SK-N-SH (cell line): ENCODE data around the gene PALLD.

Source experiments
- CTCF ChIP-seq: fragments of 200-600 bp; sonication (generic); IDR thresholded peaks from 2 replicates; pipeline ENCODE4 v1.6.1; 2017; ENCODE audit warnings: antibody characterized with exemption, mild to moderate bottlenecking, moderate library complexity
- GABPA ChIP-seq: IDR thresholded peaks from 2 replicates; pipeline ENCODE4 v1.4.0; 2012; ENCODE audit warnings: low read depth, mild to moderate bottlenecking
- PBX3 ChIP-seq: IDR thresholded peaks from 2 replicates; pipeline ENCODE4; 2012
- RFX5 ChIP-seq: IDR thresholded peaks from 2 replicates; pipeline ENCODE4 v1.6.1; 2012; ENCODE audit warnings: mild to moderate bottlenecking, improper control_type of control experiment, low read length
- SMC3 ChIP-seq: IDR thresholded peaks from 2 replicates; pipeline ENCODE4 v1.6.1; 2012; ENCODE audit warnings: low read depth, low read length, improper control_type of control experiment

GRCh38 chr4:168489616-168490015, 7.2 kb upstream of the PALLD start:
- TF ChIP-seq CTCF: no peak
- no peak for TF ChIP-seq RFX5
- TF ChIP-seq SMC3: no peak
- no peak for TF ChIP-seq PBX3
- TF ChIP-seq GABPA: no peak
